ENCODE data around the gene PTPRD. TPM values are rescaled to one million over a fixed set of nuclear protein-coding genes. Genes with fewer than 3 reads are reported as not detected.

PTPRD gene
- total and polyA plus RNA-seq, 2 of the 4 experiments (the other 2 are of a cell fraction), result 0.07 to 0.18 TPM

DNA sequence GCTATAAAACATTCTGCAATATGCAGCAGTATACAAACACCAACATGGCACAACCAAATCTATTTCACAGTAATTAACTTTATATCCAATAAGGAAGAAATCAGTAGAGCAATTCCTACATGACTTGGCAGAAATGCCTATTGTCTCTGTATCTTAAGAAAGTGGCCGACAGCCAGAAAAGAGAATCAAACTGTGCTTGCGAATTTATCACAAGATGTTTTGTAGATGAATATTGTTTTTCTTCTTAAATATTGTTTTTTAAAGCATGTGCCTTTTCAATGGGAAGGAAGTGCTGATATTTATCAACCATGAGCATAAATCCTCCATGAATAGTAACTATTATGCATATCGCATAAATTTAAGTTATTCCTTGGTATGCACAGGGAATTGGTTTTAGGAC, 2311.5 kb downstream of the PTPRD start:
- in situ Hi-C loops (cut with MboI; ENCODE audit: low sequenced_read_pairs) (no loop called here), dilution Hi-C loops (cut with HindIII; ENCODE audit: low sequenced_read_pairs, unreplicated experiment) (no loop called here), intact Hi-C loops (cut with micrococcal nuclease) (no loop called here)

More for the DNA sequence above, 2311.5 kb downstream of the PTPRD start:
- H2AK5ac ChIP-seq (ENCODE audit: low read depth, low read length), result no peak overlapping the region
- H3K56ac ChIP-seq (ENCODE audit: extremely low read depth, insufficient read depth, low read length), result no peak overlapping the region
- no peak overlapping the region for H3K18ac ChIP-seq (ENCODE audit: low read depth, low read length)
- H2AK9ac ChIP-seq (replicated peaks; ENCODE audit: low read depth, low read length, poor library complexity), result no peak overlapping the region
- H3K9me1 ChIP-seq (ENCODE audit: insufficient read depth, low read length), result no peaks in the 10 kb centered on the region
- H3K27me3 ChIP-seq (ENCODE audit: control insufficient read depth, insufficient read depth, low read length), result no peaks in the 10 kb centered on the region
- H3K9me3 ChIP-seq (ENCODE audit: control insufficient read depth, insufficient read depth, low read length), result peaks cover 2% of the 10 kb centered on the region; the same call in 1 of the 2 replicates
- H3K4ac ChIP-seq (ENCODE audit: low read depth, low read length), result no peak overlapping the region
- no peak overlapping the region for H4K8ac ChIP-seq (ENCODE audit: low read depth in 2 of 2, low read length in 2 of 2)
- no peak overlapping the region for H3K4me3 ChIP-seq (ENCODE audit: insufficient read depth, low read depth, low read length)
- BruUV-seq (replicated peaks), result no TSS peak
- H3K14ac ChIP-seq (replicated peaks; ENCODE audit: low read depth, low read length), result no peak overlapping the region
- H2BK5ac ChIP-seq (ENCODE audit: low read depth, low read length, poor library complexity, severe bottlenecking), result no peak overlapping the region
- no peak overlapping the region for H2AFZ ChIP-seq (replicated peaks; ENCODE audit: low read length, poor library complexity)
- ChIA-PET CTCF (interaction anchor here (0.5 kb wide), 1 partner anchor 506 kb away, joined by 3 read pairs; no protein-coding TSS in a partner anchor), POLR2A (ENCODE audit: unreplicated experiment) (no interaction called here)
- H4K20me1 ChIP-seq (ENCODE audit: insufficient read depth, low read length), result no peaks in the 10 kb centered on the region
- H2BK120ac ChIP-seq (ENCODE audit: low read depth, low read length), result no peak overlapping the region
- no CpG with 5 or more reads among the region's 3 CpGs for whole genome bisulfite sequencing, 2 experiments (ENCODE audit: extremely low coverage in 2 of 2, insufficient read length in 1 of 2)
- no peak overlapping the region for H2BK15ac ChIP-seq (ENCODE audit: low read depth, low read length)
- H3K23ac ChIP-seq (ENCODE audit: low read depth, low read length), result no peak overlapping the region
- ATAC-seq (ENCODE audit: low read depth), result no peak
- H3K4me2 ChIP-seq (ENCODE audit: low read depth, low read length), result no peak overlapping the region
- DNase-seq, result no peak
- no peak overlapping the region for H3K9ac ChIP-seq (ENCODE audit: low read depth, low read length)
- H3K79me1 ChIP-seq (ENCODE audit: low read depth in 1 of 2, low read length in 2 of 2), result no peaks in the 10 kb centered on the region
- no peak overlapping the region for H2BK20ac ChIP-seq (ENCODE audit: low read depth, low read length)
- H3K4me1 ChIP-seq (ENCODE audit: control insufficient read depth, insufficient read depth, low read length), result no peaks in the 10 kb centered on the region
- no peak overlapping the region for H3K27ac ChIP-seq (ENCODE audit: insufficient read depth, low read length)
- no peak for TF ChIP-seq CEBPB (IDR thresholded peaks at IDR 0.05; ENCODE audit: low read depth, low read length)
- TF ChIP-seq FOS (IDR thresholded peaks at IDR 0.05; ENCODE audit: low read depth, low read length), result no peak
- H4K5ac ChIP-seq (ENCODE audit: low read depth, low read length), result no peak overlapping the region
- H4K91ac ChIP-seq (ENCODE audit: insufficient read depth, low read depth, low read length), result no peak overlapping the region
- no peaks in the 10 kb centered on the region for H3K36me3 ChIP-seq (ENCODE audit: control insufficient read depth, insufficient read depth, low read length)
